Activated CD4-positive, alpha-beta memory T cell treated with anti-CD3 and anti-CD28 coated beads, Interleukin-2, amount 10 ng/mL, durations not matched to agents 7 days and 5 days (primary cell): ENCODE data around the gene SUMF2. TPM values are rescaled to one million over a fixed set of nuclear protein-coding genes. Genes with fewer than 3 reads are reported as not detected.
A peak's percentile ranks its signal among the peaks of the same experiment; 100 is the strongest.
"Not testable (repeated sequence)": the region's sequence is repeated elsewhere in the genome, so short reads cannot be mapped to it uniquely, and the experiment has no call there.

Experiments
- CTCF ChIA-PET: fragments of 350-600 bp; sonication (Branson Sonifier 250); formaldehyde crosslinking; loops from one replicate; lab custom pipeline; 2021; ENCODE audit warnings: antibody characterized with exemption, inconsistent platforms; lab: Charles Lee
- POLR2A ChIA-PET: fragments of 350-600 bp; sonication (Branson Sonifier 250); formaldehyde crosslinking; loops from one replicate; lab custom pipeline; 2021; ENCODE audit warnings: antibody characterized with exemption; lab: Charles Lee
- DNase-seq: peaks from one replicate; pipeline ENCODE4 v3.0.0-alpha.2; 2020
- H3K27ac Mint-ChIP-seq: one replicate; pipeline ENCODE4 v1.8.0; 2021; ENCODE audit warnings: mild to moderate bottlenecking, mixed read lengths
- H3K27me3 Mint-ChIP-seq: one replicate; pipeline ENCODE4 v1.8.0; 2021; ENCODE audit warnings: mixed read lengths
- H3K36me3 Mint-ChIP-seq: one replicate; pipeline ENCODE4 v1.8.0; 2021; ENCODE audit warnings: low read depth, mixed read lengths
- H3K4me1 Mint-ChIP-seq: one replicate; pipeline ENCODE4 v1.8.0; 2021; ENCODE audit warnings: mixed read lengths
- H3K4me3 Mint-ChIP-seq: one replicate; pipeline ENCODE4 v1.8.0; 2021; ENCODE audit warnings: mild to moderate bottlenecking, mixed read lengths
- H3K9me3 Mint-ChIP-seq: one replicate; pipeline ENCODE4 v1.8.0; 2021; ENCODE audit warnings: mixed read lengths
- total RNA-seq, 2 experiments: library from RNA; stranded (reverse); gene quantifications; one replicate each; pipeline ENCODE4 v1.2.3, GENCODE V29; 2021

Gene SUMF2
- total RNA-seq, 2 experiments from 2014 or later = 118 to 119 TPM

DNA sequence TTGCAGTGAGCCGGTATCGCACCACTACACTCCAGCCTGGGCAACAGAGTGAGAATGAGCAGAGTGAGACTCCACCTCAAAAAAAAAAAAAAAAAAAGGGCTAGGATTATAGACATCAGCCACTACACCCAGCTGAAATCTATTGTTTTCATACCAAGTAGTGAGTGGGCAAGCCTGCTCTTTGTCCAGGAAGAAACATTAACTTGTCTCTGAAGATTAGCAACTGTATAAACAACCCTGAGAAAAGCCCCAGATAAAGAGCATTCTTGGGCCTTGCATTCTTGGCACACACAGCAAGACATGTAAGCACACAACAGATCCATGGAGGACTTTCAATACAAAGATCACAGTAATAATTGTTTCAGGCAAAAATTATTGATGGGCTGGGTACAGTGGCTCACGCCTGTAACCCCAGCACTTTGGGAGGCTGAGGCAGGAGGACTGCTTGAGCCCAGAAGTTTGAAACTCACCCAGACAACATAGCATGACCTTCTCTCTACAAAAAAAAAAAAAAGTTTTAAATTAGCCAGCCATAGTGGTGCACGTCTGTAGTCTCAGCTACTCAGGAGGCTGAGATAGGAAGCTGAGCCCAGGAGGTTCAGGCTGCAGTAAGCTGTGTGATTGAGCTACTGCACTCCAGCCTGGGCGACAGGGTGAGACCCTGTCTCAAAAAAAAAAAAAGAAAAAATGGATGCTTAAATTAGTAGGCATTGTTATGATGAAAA is 17.2 kb upstream of the SUMF2 start:
- Mint-ChIP-seq H3K4me3 (no peak overlapping the region), H3K36me3 (peaks cover 6% of the 10 kb centered on the region), H3K4me1 (peaks cover 14% of the 10 kb centered on the region), H3K27ac (no peak overlapping the region), H3K9me3 (no peaks in the 10 kb centered on the region), H3K27me3 (no peaks in the 10 kb centered on the region)
- POLR2A ChIA-PET = no interaction called here
- no peak for DNase-seq
- CTCF ChIA-PET = interaction anchor here (1.4 kb wide), 1 partner anchor 13 kb away, joined by 4 read pairs; no protein-coding TSS in a partner anchor

DNA sequence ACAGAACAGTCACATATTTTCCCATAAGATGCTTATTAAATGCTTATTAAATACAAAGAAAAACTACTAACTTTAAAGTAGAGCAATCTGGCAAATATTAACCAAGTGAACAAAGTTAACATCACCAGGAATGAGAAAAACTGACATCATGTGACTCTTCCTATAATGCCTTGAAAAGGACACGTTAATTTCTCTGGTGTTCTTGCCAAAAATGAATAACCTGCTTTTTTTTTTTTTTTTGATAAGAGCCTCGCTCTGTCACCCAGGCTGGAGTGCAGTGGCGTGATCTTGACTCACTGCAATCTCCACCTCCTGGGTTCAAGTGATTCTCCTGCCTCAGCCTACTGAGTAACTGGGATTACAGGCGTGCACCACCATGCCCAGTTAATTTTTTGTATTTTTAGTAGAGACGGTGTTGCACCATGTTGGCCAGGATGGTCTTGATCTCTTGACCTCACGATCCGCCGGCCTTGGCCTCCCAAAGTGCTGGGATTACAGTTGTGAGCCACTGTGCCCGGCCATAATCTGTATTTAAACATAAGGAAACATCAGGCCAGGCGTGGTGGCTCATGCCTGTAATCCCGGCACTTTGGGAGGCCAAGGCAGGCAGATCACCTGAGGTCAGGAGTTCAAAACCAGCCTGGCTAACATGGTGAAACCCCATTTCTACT is 16.5 kb upstream of the SUMF2 start:
- H3K27ac Mint-ChIP-seq, H3K36me3 Mint-ChIP-seq, H3K4me3 Mint-ChIP-seq, H3K27me3 Mint-ChIP-seq, POLR2A ChIA-PET, H3K9me3 Mint-ChIP-seq, DNase-seq: not testable (repeated sequence)
- H3K4me1 Mint-ChIP-seq = peaks cover 17% of the 10 kb centered on the region
- CTCF ChIA-PET = interaction anchor here (1.2 to 1.4 kb wide), 2 partner anchors 14 to 40 kb away, joined by 3 to 4 read pairs; no protein-coding TSS in a partner anchor

DNA sequence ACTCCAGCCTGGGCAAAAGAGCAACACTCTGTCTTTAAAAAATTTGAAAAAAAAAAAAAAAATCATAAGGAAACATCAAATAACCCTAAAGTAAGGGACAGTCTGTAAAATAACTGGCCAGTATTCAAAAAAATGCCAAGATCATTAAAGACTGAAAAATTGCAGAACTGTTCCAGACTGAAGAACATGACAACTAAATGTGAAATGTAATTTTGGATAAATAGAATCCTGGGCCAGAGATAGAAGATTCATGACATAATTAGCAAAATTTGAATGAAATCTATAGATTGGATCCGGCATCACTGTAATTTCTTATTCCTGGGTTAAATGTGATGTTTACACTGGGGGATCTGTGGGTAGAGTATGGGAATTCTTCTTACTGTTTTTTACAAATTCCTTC is 15.8 kb upstream of the SUMF2 start:
- Mint-ChIP-seq H3K27ac (no peak overlapping the region), H3K4me3 (no peak overlapping the region), H3K9me3 (no peaks in the 10 kb centered on the region), H3K27me3 (no peaks in the 10 kb centered on the region), H3K4me1 (peaks cover 24% of the 10 kb centered on the region), H3K36me3 (peaks cover 9% of the 10 kb centered on the region)
- no peak for DNase-seq
- CTCF ChIA-PET = interaction anchor here (1.2 kb wide), 1 partner anchor 41 kb away, joined by 3 read pairs; no protein-coding TSS in a partner anchor
- POLR2A ChIA-PET = no interaction called here

DNA sequence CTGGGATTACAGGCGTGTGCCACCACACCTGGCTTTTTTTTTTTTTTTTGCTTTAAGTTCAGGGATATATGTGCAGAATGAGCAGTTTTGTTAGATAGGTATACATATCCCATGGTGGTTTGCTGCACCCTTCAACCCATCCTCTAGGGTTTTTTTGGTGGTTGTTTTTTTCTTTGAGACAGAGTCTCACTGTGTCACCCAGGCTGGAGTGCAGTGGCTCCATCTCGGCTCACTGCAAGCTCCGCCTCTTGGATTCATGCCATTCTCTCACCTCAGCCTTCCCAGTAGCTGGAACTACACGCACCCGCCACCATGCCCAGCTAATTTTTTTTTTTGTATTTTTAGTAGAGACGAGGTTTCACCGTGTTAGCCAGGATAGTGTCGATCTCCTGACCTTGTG is 15.3 kb upstream of the SUMF2 start:
- H3K27me3 Mint-ChIP-seq, DNase-seq, H3K9me3 Mint-ChIP-seq, H3K27ac Mint-ChIP-seq, POLR2A ChIA-PET, H3K4me3 Mint-ChIP-seq: not testable (repeated sequence)
- H3K36me3 Mint-ChIP-seq = peaks cover 14% of the 10 kb centered on the region
- CTCF ChIA-PET = interaction anchor here (1.2 kb wide), 1 partner anchor 42 kb away, joined by 3 read pairs; no protein-coding TSS in a partner anchor
- H3K4me1 Mint-ChIP-seq = peaks cover 29% of the 10 kb centered on the region

DNA sequence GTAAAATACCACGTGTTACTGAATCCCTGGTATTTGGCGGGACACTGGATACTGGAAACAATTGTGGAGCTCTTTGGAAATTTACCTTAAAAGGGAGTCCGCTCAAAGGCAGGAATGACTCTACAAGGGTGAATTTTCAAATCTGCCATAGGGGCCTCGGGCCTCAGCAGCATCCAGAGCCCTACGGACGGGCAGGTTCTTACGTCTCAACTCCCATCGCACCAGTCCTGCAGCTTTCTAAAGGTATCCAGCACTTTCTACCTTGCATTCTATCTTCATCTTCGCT is 13.1 kb upstream of the SUMF2 start:
- ChIA-PET CTCF (interaction anchor here (0.8 to 2.0 kb wide), 8 partner anchors 8 to 87 kb away, joined by 3 to 18 read pairs (median 4); partner anchors contain the start of genes CHCHD2, NIPSNAP2 and SUMF2), POLR2A (interaction anchor here (0.7 to 2.2 kb wide), 14 partner anchors 11 to 1292 kb away, joined by 3 to 40 read pairs (median 4); partner anchors contain the start of genes CHCHD2, SEC61G and SUMF2)
- H3K27ac Mint-ChIP-seq = peak overlapping the region; percentile 83
- no peaks in the 10 kb centered on the region for H3K9me3 Mint-ChIP-seq
- peak overlapping the region; percentile 96 for H3K4me3 Mint-ChIP-seq
- peaks cover 34% of the 10 kb centered on the region for H3K36me3 Mint-ChIP-seq
- peaks cover 48% of the 10 kb centered on the region for H3K4me1 Mint-ChIP-seq
- DNase-seq = no peak
- H3K27me3 Mint-ChIP-seq = no peaks in the 10 kb centered on the region

DNA sequence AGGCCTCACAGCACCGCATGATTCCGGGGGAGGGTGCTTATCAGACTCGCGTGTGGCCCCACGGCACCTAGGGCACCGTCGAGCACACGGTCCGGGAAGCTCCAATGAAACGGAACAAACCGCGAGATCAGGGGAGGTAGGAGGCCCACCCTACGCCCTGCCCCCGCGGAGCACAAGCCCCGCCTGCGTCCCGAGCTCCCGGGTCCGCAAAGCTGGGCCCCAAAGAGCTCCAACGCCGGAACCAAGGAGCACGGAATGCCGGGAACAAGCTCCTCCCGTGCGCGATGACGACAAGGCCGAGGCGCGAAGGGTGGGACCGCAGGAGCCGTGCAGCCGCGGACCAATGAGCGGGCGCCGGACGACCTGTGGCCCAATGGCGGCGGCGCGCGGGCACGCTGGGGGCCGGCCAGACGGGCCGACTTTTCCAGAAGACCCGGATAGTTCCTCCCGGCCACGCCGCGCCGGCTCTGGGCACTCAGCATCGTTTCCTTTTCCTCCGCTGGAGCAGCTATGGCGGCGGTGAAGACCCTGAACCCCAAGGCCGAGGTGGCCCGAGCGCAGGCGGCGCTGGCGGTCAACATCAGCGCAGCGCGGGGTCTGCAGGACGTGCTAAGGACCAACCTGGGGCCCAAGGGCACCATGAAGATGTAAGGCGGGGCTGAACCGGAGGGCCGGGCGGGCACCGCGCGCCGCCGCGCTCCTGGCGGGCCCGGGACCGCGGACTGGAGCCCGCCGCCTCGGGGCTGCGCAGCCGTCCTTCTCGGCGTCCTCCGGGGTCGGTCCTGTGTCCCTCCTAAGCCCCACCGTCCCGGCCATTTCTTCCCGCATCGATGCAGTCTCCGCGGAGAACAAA is 12.5 kb upstream of the SUMF2 start, which contains the start of the genes CCT6A and PSPH:
Gene CCT6A (plus strand): TSS at position 427 of the 853 bp plus-strand sequence. CDS start 84 bp downstream, at position 511.
Gene PSPH (minus strand): TSS at position 106 of the 853 bp plus-strand sequence. CDS start 30,232 bp downstream, outside the sequence.
- Mint-ChIP-seq H3K36me3 (peaks cover 38% of the 10 kb centered on the region), H3K9me3 (no peaks in the 10 kb centered on the region), H3K4me3 (peak within 1 kb of the TSS; percentile 96), H3K27ac (peak within 1 kb of the TSS; percentile 89), H3K4me1 (peaks cover 50% of the 10 kb centered on the region), H3K27me3 (no peaks in the 10 kb centered on the region)
- ChIA-PET POLR2A (interaction anchor here (0.7 to 2.2 kb wide), 14 partner anchors 10 to 1292 kb away, joined by 3 to 40 read pairs (median 4); partner anchors contain the start of genes CHCHD2, SEC61G and SUMF2), CTCF (interaction anchor here (0.7 to 2.0 kb wide), 9 partner anchors 8 to 87 kb away, joined by 3 to 18 read pairs (median 4); partner anchors contain the start of genes CHCHD2, NIPSNAP2 and SUMF2)
- peak; percentile 91 for DNase-seq

DNA sequence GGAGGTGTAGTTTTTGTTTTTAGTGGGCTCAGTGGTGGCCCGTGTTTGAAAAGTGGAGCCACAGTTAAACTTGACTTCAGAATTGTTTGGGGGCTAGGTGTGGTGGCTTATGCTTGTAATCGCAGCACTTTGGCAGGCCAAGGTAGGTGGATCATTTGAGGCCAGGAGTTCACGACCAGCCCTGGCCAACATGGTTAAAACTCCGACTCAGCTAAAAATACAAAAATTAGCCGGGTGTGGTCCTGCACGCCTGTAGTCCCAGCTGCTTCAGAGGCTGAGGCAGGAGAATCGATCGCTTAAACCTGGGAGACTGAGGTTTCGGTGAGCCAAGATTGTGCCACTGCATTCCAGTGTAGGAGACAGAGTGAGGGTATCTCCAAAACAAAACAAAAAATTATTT is 10.7 kb upstream of the SUMF2 start:
- peaks cover 52% of the 10 kb centered on the region for H3K36me3 Mint-ChIP-seq
- ChIA-PET POLR2A (interaction anchor here (0.9 to 3.5 kb wide), 5 partner anchors 9 to 88 kb away, joined by 3 to 16 read pairs (median 5); partner anchors contain the start of gene SUMF2), CTCF (interaction anchor here (0.8 to 1.4 kb wide), 4 partner anchors 9 to 53 kb away, joined by 3 to 9 read pairs (median 3); partner anchors contain the start of genes CHCHD2 and SUMF2)
- no peak overlapping the region for H3K27ac Mint-ChIP-seq
- no peak for DNase-seq
- H3K4me1 Mint-ChIP-seq = peaks cover 56% of the 10 kb centered on the region
- no peaks in the 10 kb centered on the region for H3K27me3 Mint-ChIP-seq
- no peaks in the 10 kb centered on the region for H3K9me3 Mint-ChIP-seq
- peak overlapping the region; percentile 17 for H3K4me3 Mint-ChIP-seq

DNA sequence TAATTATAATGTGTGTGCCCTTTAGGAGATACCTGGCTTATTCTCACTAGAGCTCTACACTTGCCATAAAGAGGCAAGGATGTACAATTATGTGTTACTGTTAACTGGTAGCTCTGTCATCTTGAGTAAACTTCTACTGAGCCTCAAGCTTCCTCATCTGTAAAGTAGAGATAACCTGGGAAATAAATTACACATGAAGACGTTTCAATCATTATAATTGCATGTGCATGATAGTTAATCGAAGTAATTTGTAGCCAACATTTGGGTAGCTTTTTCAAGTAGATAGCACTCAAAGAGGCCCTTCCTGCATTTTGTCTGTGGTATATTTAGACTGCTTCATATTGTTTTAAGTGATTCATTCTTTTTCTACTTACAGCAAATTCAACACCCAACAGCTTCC is 10.1 kb upstream of the SUMF2 start:
- Mint-ChIP-seq H3K36me3 (peaks cover 58% of the 10 kb centered on the region), H3K27me3 (no peaks in the 10 kb centered on the region), H3K27ac (no peak overlapping the region), H3K4me1 (peaks cover 60% of the 10 kb centered on the region), H3K4me3 (no peak overlapping the region), H3K9me3 (no peaks in the 10 kb centered on the region)
- ChIA-PET CTCF (interaction anchor here (0.8 to 1.4 kb wide), 5 partner anchors 8 to 52 kb away, joined by 3 to 9 read pairs (median 3); partner anchors contain the start of genes CHCHD2 and SUMF2), POLR2A (interaction anchor here (0.9 to 3.5 kb wide), 5 partner anchors 9 to 89 kb away, joined by 3 to 16 read pairs (median 5); partner anchors contain the start of gene SUMF2)
- no peak for DNase-seq

DNA sequence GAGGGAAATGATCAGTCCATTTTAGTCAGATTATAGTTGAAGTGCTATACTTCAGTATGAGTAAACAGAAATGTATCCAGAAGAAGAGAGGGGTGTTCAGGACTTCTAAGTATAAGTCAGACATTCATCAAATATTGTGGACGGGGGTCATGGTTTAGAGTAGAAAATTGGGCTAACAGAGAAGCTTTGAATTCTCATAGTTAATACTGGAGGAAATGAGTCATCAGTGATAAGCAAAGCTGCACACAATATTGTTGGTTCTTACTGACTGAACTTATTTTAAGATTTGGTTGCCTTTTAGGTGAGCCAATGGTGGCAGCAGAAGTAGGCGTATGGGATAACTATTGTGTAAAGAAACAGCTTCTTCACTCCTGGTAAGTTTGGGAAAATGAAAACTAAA is 1.7 kb upstream of the SUMF2 start:
- H3K9me3 Mint-ChIP-seq = no peaks in the 10 kb centered on the region
- no peak for DNase-seq
- CTCF ChIA-PET = interaction anchor here (0.8 to 1.3 kb wide), 4 partner anchors 9 to 696 kb away, joined by 3 to 5 read pairs (median 3); partner anchors contain the start of genes CCT6A, NIPSNAP2 and PSPH
- H3K27me3 Mint-ChIP-seq = no peaks in the 10 kb centered on the region
- H3K4me1 Mint-ChIP-seq = peaks cover 52% of the 10 kb centered on the region
- POLR2A ChIA-PET = interaction anchor here (0.7 to 3.1 kb wide), 4 partner anchors 9 to 44 kb away, joined by 3 to 18 read pairs (median 6); partner anchors contain the start of genes CCT6A, CHCHD2 and PSPH
- H3K27ac Mint-ChIP-seq = peak overlapping the region; percentile 76
- peaks cover 65% of the 10 kb centered on the region for H3K36me3 Mint-ChIP-seq
- no peak overlapping the region for H3K4me3 Mint-ChIP-seq

DNA sequence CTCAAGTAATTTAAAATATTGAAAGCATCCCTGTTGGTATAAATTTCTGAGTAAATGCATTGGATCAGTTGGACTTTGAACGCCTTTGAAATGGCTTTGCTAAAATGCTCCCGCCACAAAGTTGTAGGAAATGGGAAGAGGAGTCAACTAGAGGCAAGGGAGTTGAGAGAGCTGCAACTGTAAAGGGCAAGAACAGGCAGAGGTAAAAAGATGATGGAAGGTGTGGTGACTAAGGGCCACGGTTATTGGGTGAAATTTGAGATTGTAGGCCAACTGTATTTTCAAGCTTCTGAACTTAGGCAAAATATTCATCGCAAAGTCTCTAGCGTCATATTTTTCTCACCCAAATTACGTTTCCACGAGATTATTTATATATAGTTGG is 595 bp upstream of the SUMF2 start:
- peaks cover 45% of the 10 kb centered on the region for H3K4me1 Mint-ChIP-seq
- peak overlapping the region; percentile 87 for H3K4me3 Mint-ChIP-seq
- ChIA-PET CTCF (interaction anchor here (0.6 to 2.2 kb wide), 2 partner anchors 9 to 57 kb away, joined by 3 to 9 read pairs; no protein-coding TSS in a partner anchor), POLR2A (interaction anchor here (0.6 to 3.1 kb wide), 8 partner anchors 10 to 97 kb away, joined by 3 to 40 read pairs (median 6); partner anchors contain the start of genes CCT6A, CHCHD2 and PSPH)
- no peak for DNase-seq
- H3K27me3 Mint-ChIP-seq = no peaks in the 10 kb centered on the region
- peak overlapping the region; percentile 82 for H3K27ac Mint-ChIP-seq
- no peaks in the 10 kb centered on the region for H3K9me3 Mint-ChIP-seq
- H3K36me3 Mint-ChIP-seq = peaks cover 59% of the 10 kb centered on the region

DNA sequence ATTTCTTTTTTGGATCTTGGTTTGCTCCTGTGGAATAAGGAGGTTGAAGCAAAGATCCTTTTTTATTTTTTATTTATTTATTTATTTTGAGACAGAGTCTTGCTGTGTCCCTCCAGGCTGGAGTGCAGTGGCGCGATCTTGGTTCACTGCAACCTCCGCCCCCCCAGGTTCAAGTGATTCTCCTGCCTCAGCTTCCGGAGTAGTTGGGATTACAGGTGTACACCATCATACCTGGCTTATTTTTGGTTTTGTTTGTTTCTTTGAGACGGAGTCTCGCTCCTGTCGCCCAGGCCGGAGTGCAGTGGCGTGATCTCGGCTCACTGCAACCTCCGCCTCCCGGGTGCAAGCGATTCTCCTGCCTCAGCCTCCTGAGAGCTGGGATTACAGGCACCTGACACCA is 2.3 kb downstream of the SUMF2 start:
- not testable (repeated sequence) for H3K9me3 Mint-ChIP-seq, H3K27me3 Mint-ChIP-seq, H3K4me3 Mint-ChIP-seq, DNase-seq, H3K27ac Mint-ChIP-seq
- CTCF ChIA-PET = interaction anchor here (0.8 to 1.8 kb wide), 2 partner anchors 8 to 102 kb away, joined by 3 to 6 read pairs; partner anchors contain the start of gene NIPSNAP2
- Mint-ChIP-seq H3K4me1 (peaks cover 31% of the 10 kb centered on the region), H3K36me3 (peaks cover 45% of the 10 kb centered on the region)
- POLR2A ChIA-PET = interaction anchor here (1.0 to 3.1 kb wide), 3 partner anchors 11 to 40 kb away, joined by 3 to 40 read pairs (median 33); partner anchors contain the start of genes CCT6A, CHCHD2 and PSPH
